Motor neuron (in vitro differentiated cells): ENCODE data around the gene PLCH2. TPM values are rescaled to one million over a fixed set of nuclear protein-coding genes. Genes with fewer than 3 reads are reported as not detected.
A peak's percentile ranks its signal among the peaks of the same experiment; 100 is the strongest.

ENCODE experiments used
- ATAC-seq, 8 experiments: fragments of 200-7000 bp; cut with Tn5 transposase; replicated peaks in 6 of 8; 2 replicates each; pipeline ENCODE4 v1.8.0; 2021; ENCODE audit warnings: mild to moderate bottlenecking in 8 of 8, moderate library complexity in 8 of 8
- H3K27ac ChIP-seq, 2 donors: fragments of 250-450 bp; sonication (Bioruptor Pico); 2 replicates each; pipeline ENCODE4 v1.9.0; 2021; ENCODE audit warnings: antibody characterized with exemption in 2 of 2, mild to moderate bottlenecking in 2 of 2, moderate library complexity in 1 of 2
- H3K4me1 ChIP-seq, 2 donors: fragments of 250-450 bp; sonication (Bioruptor Pico); replicated peaks in 1 of 2; 2 replicates each; pipeline ENCODE4 v1.6.1; 2021; ENCODE audit warnings: antibody characterized with exemption in 2 of 2, mild to moderate bottlenecking in 2 of 2, moderate library complexity in 1 of 2
- H3K4me3 ChIP-seq, 5 donors: fragments of 250-450 bp; sonication (Bioruptor Pico); 2 replicates each; pipeline ENCODE4 v1.9.0; 2021; ENCODE audit warnings: antibody characterized with exemption in 5 of 5, mild to moderate bottlenecking in 5 of 5, moderate library complexity in 4 of 5
- WGBS, 10 experiments: fragments of 450-650 bp; shearing (Covaris generic); methylation state at CpG; one replicate each; pipeline ENCODE4 v1.0.0; 2022; 5-methylcytosine and 5-hydroxymethylcytosine counted together
- in situ Hi-C, 9 experiments: fragments of 400-800 bp; cut with MboI; loops; one replicate each; pipeline ENCODE4 v1.15.0; 2021; ENCODE audit warnings: low sequenced_read_pairs in 9 of 9, low pct_unique_long_range_greater_than_20kb in 2 of 9; ENCODE audit not compliant: unreplicated experiment in 9 of 9
- total RNA-seq, 8 experiments: library from RNA; unstranded; fragments of 300-600 nt; gene quantifications; 2 replicates each; pipeline versions ENCODE4 v1.2.3 to v1.2.4, GENCODE V29; 2022

Gene PLCH2
- total RNA-seq, 8 experiments from 2014 or later: 0.51 to 7.4 (median 4.9) TPM

- in situ Hi-C loops: no loop called here
- peaks cover 26 to 29% of the 10 kb centered on the region in 2 donors for H3K4me1 ChIP-seq
- ATAC-seq: no peak
- H3K4me3 ChIP-seq: no peak overlapping the region
- WGBS, 10 experiments: 63 to 94% (median 90%) methylated on average over 2 to 7 of the region's 26 CpGs; no CpG with 5 or more reads in 7 of the 10 experiments
- no peak overlapping the region for H3K27ac ChIP-seq
Measured at GRCh38 chr1:2496746-2497145, 20.7 kb downstream of the PLCH2 start.

DNA sequence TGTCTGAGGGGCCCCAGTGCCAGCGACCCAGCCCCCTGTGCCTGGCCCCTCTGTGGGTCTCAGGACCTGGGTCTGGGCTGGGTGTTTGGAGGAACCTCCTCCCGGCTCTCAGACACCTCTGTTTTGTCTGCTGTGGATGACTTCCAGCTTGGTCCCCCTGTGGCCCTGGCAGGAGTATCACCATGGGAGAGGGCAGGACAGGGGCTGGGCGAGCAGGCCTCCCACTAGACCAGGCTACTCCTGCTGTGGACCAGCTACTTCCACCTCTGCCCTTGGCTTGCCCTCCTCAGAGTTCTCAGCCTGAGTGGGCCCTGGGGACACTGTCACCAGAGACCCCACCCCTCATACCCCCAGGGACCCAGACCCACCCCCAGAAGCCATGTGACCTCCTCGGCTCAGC, 21.8 kb downstream of the PLCH2 start:
- in situ Hi-C loops: no loop called here
- H3K4me1 ChIP-seq: peaks cover 20 to 28% of the 10 kb centered on the region in 2 donors
- no peak overlapping the region for H3K27ac ChIP-seq
- H3K4me3 ChIP-seq: no peak overlapping the region
- 0 to 60% (median 45%) methylated on average over 1 to 2 of the region's 4 CpGs; no CpG with 5 or more reads in 6 of the 10 experiments for WGBS, 10 experiments
- no peak for ATAC-seq

DNA sequence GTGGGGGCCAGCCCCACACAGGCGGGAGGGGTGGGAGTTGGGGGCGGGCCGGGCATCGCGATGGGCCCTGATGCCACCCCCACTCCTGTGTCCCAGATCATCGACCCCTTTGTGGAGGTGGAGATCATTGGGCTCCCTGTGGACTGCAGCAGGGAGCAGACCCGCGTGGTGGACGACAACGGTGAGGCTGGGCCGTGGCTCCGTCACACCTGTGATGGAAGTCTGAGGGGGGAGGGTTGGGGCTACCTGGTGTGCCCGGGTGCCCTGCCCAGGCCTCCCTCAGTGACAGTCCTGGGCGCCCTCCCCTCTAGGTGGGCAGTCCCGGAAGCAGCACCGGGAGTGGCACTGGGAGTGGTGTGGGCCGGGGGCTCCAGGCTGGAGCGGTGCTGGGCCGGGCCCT, 22.6 kb downstream of the PLCH2 start:
- WGBS, 10 experiments: 78 to 100% (median 86%) methylated on average over 1 to 4 of the region's 19 CpGs; no CpG with 5 or more reads in 6 of the 10 experiments
- in situ Hi-C loops: no loop called here
- Histone ChIP-seq H3K4me1 (peaks cover 19 to 30% of the 10 kb centered on the region in 2 donors), H3K27ac (no peak overlapping the region), H3K4me3 (no peak overlapping the region)
- ATAC-seq: no peak

- no peak overlapping the region for H3K27ac ChIP-seq
- no peak overlapping the region for H3K4me3 ChIP-seq
- in situ Hi-C loops: no loop called here
- 92% methylated on average over 2 of the region's 4 CpGs; no CpG with 5 or more reads in 9 of the 10 experiments for WGBS, 10 experiments
- peaks cover 19 to 30% of the 10 kb centered on the region in 2 donors for H3K4me1 ChIP-seq
- no peak for ATAC-seq
Measured at GRCh38 chr1:2499260-2499659, 23.2 kb downstream of the PLCH2 start.

GRCh38 chr1:2499986-2500596, 24.0 kb downstream of the PLCH2 start:
- in situ Hi-C loops: no loop called here
- H3K4me3 ChIP-seq: no peak overlapping the region
- H3K27ac ChIP-seq: no peak overlapping the region
- H3K4me1 ChIP-seq: peaks cover 26 to 37% of the 10 kb centered on the region in 2 donors
- ATAC-seq: peak in 3 of 8 experiments; percentile 1 to 7 (median 3)
- WGBS, 10 experiments: 64 to 100% (median 79%) methylated on average over 3 to 8 of the region's 19 CpGs; no CpG with 5 or more reads in 6 of the 10 experiments

DNA sequence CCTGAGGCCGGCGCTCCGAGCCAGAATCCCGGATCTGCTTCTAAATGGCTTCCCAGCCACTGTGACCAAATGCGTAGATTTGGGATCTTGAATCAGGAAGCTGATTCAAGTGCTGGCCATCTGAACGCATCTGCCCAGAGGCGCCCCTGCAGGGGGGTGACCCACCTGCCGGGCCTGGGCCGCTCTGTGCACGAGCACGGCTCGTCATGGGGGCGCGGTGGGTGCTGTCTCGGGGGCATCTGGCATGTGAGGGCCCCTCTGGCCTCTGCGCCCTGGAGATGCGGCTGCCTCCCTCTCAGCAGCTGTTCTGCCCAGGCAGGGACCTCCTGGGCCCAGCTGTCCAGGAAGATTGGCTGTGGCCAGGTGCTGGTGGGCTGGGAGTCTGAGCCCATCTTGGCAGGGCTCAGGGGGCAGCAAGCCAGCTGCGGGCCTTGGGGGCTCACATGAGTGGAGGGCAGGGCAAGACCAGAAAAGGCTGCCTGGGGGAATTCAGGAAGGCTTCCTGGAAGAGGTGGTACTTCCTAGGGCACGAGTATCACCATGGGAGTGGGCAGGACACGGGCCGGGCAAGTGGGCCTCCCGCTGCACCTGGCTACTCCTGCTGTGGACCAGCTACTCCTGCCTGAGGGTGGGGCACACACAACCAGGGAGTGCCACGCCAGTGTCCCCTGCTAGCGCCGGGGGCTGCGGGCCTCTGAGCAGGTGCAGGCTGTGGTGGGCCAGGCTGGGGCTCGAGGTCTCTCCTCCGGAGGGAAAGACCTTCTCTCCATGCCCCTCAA, 25.1 kb downstream of the PLCH2 start:
- Histone ChIP-seq H3K4me1 (peaks cover 33 to 41% of the 10 kb centered on the region in 2 donors), H3K27ac (no peak overlapping the region), H3K4me3 (no peak overlapping the region)
- in situ Hi-C loops: no loop called here
- ATAC-seq: no peak
- 40 to 96% (median 85%) methylated on average over 3 to 16 of the region's 28 CpGs; no CpG with 5 or more reads in 5 of the 10 experiments for WGBS, 10 experiments

GRCh38 chr1:2501820-2502119, 25.7 kb downstream of the PLCH2 start:
- ATAC-seq: no peak
- in situ Hi-C loops: no loop called here
- Histone ChIP-seq H3K4me1 (peaks cover 33 to 41% of the 10 kb centered on the region in 2 donors), H3K27ac (no peak overlapping the region), H3K4me3 (no peak overlapping the region)
- WGBS, 10 experiments: no CpG with 5 or more reads among the region's 7 CpGs

- H3K27ac ChIP-seq: no peak overlapping the region
- H3K4me1 ChIP-seq: peaks cover 33 to 41% of the 10 kb centered on the region in 2 donors
- no peak overlapping the region for H3K4me3 ChIP-seq
- whole genome bisulfite sequencing, 10 experiments: 89 to 100% methylated on average over 1 to 20 of the region's 34 CpGs; no CpG with 5 or more reads in 8 of the 10 experiments
- no peak for ATAC-seq
- in situ Hi-C loops: no loop called here
Measured at GRCh38 chr1:2502210-2502609, 26.1 kb downstream of the PLCH2 start.

DNA sequence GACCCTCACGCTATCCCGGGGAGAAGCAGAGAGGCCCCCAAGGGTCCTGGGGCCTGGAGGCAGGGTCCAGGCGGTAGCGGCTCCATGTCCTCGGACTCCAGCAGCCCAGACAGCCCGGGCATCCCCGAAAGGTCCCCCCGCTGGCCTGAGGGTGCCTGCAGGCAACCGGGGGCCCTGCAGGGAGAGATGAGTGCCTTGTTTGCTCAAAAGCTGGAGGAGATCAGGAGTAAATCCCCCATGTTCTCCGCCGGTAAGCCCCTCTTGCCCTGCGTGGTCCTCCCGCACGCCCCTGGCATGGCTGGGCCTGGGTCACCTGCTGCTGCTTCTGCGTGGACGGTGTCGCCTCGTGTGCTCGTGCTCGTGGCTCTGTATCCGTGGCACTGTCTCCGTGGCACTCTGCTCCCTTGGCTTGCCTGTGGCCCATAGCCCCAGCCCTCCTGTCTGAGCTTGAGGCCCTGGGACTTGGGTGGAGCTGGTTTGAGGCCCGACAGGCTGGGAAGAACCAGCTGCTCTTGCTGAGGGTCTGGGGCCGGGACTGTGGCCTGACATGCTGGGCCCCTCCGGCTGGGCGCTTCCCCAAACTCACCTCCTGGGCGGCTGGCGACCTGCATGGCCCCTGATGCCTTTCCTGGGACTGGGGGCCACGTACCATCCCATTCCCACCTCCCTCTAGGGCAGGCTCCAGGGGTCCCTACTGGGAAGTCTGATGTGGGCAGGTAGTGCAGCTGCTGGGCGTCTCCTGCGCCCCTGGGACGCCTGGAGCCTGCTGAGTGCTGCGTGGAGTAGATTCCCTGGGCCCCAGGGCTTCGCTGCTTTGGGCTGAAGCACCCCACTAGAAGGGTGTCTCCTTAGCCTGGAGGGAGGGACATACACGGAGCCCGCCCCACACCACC, 26.8 kb downstream of the PLCH2 start:
- no peak overlapping the region for H3K4me3 ChIP-seq
- peaks cover 33 to 41% of the 10 kb centered on the region in 2 donors for H3K4me1 ChIP-seq
- H3K27ac ChIP-seq: peak overlapping the region in 1 of 2 donors; percentile 9
- peak in 1 of 8 experiments; percentile 0 for ATAC-seq
- in situ Hi-C loops: no loop called here
- whole genome bisulfite sequencing, 10 experiments: 55 to 100% (median 82%) methylated on average over 2 to 16 of the region's 36 CpGs; no CpG with 5 or more reads in 4 of the 10 experiments

- Histone ChIP-seq H3K27ac (peak overlapping the region in 1 of 2 donors; percentile 9), H3K4me1 (peaks cover 33 to 41% of the 10 kb centered on the region in 2 donors), H3K4me3 (no peak overlapping the region)
- ATAC-seq: peak in 6 of 8 experiments; percentile 3 to 46 (median 34)
- WGBS, 10 experiments: 80% methylated on average over 1 of the region's 42 CpGs; no CpG with 5 or more reads in 9 of the 10 experiments
- in situ Hi-C loops: no loop called here
Measured at GRCh38 chr1:2503554-2504224, 27.6 kb downstream of the PLCH2 start.

- WGBS, 10 experiments: 71 to 89% (median 84%) methylated on average over 7 to 12 of the region's 36 CpGs; no CpG with 5 or more reads in 7 of the 10 experiments
- H3K4me1 ChIP-seq: peaks cover 33 to 41% of the 10 kb centered on the region in 2 donors
- no peak overlapping the region for H3K27ac ChIP-seq
- ATAC-seq: peak; percentile 1 to 53 (median 30)
- in situ Hi-C loops: no loop called here
- H3K4me3 ChIP-seq: no peak overlapping the region
Measured at GRCh38 chr1:2504225-2504948, 28.3 kb downstream of the PLCH2 start.

DNA sequence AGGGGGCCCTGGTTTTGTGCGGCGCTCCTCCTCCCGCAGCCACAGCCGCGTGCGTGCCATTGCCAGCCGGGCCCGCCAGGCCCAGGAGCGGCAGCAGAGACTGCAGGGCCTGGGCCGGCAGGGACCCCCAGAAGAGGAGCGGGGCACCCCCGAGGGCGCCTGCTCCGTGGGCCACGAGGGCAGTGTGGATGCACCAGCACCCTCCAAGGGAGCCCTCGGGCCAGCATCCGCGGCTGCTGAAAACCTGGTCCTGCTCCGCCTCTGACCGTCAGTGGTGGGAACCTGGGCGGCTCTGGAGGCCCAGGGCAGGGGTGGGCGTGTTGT, 28.8 kb downstream of the PLCH2 start:
- in situ Hi-C loops: no loop called here
- 20 to 100% methylated on average over 1 to 10 of the region's 22 CpGs; no CpG with 5 or more reads in 8 of the 10 experiments for WGBS, 10 experiments
- peaks cover 33 to 35% of the 10 kb centered on the region in 2 donors for H3K4me1 ChIP-seq
- ATAC-seq: peak; percentile 3 to 25 (median 13)
- H3K27ac ChIP-seq: peak overlapping the region in 1 of 2 donors; percentile 1
- H3K4me3 ChIP-seq: no peak overlapping the region
